NCI-H345 treated with DMSO at 0.1 percent for 48 hours (cell line): ENCODE data around the gene HAS3.
"Not testable (repeated sequence)": the region's sequence is repeated elsewhere in the genome, so short reads cannot be mapped to it uniquely, and the experiment has no call there.

ENCODE experiments used
- DNase-seq: peaks from one replicate; lab custom pipeline; 2025; ENCODE audit not compliant: unreplicated experiment; lab: John Stamatoyannopoulos, UW

The HAS3 gene

GRCh38 chr16:69105501-69106361 is at the start of gene HAS3:
Gene HAS3 (plus strand): TSS chr16:69105653. CDS start chr16:69109396, 3,743 bp downstream.
- no peak for DNase-seq

- DNase-seq: no peak
Observed at GRCh38 chr16:69055980-69056379, 49.5 kb upstream of the HAS3 start.

- no peak for DNase-seq
Observed at GRCh38 chr16:69056421-69056820, 49.0 kb upstream of the HAS3 start.

DNA sequence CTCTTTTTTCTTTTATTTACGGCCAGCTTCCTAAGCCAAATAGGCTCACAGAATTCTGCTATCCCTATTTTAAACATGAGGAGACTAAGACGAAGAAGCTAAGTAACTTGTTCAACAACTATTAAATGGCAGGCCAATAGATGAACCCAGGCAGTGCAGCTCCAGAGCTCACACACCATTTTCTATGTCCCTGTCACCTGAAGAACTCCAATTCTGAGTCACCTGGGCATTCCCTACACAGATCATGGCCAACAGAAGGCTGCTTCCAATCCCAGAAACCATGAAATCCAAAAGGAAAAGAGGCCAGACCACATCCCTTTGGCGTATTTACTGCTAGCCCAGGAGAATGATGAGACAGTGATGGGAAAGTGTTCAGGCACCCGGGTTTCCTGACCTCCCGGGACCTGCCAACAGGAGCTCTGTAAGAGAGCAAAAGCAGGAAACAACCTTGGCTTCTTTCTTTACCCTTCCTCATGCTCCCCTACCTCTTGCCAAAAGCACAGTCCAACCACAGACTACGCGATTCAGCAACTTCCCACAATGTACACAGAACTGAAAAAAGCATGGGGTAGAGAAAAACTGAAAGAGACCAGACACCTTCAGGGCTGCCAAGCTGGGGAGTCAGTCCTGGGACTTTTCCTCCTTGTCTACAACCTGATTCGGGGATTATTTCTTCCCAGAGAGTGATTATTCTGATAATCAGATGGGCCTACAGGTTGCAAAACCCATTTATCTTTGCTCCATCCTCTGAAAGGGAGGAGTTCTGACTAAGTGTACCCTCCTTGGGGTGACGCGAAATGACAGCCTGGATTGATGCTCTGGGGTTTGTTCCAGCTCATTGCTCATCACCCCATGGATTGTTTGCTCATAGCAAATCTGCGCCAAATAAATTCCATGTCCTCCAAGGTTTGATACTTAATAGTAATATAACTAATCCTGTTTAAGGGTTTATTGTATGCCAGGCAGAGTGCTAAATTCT is 47.8 kb upstream of the HAS3 start:
- DNase-seq: no peak

DNA sequence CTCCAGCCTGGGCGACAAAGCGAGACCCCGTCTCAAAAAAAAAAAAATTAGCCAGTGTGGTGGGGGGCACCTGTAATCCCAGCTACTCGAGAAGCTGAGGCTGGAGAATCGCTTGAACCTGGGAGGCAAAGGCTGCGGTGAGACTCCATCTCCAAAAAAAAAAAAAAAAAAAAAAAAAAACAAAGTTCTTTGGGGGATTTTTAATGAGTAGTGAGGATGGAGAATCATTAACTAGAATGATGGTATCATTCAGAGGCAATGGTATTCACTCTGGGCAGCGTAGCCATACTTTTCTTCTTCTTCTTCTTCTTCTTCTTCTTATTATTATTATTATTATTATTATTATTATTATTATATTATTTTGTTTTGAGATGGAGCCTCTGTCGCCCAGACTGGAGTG is 42.0 kb upstream of the HAS3 start:
- DNase-seq: not testable (repeated sequence)

GRCh38 chr16:69064124-69064763 is 41.2 kb upstream of the HAS3 start:
- no peak for DNase-seq

DNA sequence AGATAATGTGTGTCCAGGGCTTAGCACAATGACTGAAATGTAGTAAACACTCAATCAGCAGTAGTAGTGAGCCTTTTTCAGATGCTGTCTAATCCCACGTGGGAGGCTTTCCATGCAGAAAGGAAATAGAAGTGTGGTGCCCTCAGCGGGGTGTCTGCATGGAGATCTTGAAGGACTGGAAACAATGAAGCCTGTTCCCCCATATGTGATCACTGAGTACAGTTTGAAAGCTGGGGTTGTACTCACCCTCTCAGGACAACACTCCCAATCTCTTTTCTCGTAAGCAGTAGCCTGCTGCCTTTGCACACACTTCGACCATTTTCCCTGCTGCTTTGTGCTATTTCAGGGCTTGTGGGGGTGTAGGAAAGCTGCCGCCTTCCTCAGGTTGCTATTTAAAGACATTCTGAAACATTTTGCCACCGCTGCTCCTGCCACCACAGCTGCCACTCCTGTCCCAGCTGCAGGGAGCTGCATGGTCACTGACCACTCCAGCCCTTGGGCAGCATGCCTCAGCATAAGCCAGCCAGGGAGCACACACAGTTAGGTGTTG is 40.6 kb upstream of the HAS3 start:
- no peak for DNase-seq

- no peak for DNase-seq
Observed at GRCh38 chr16:69069504-69069903, 35.9 kb upstream of the HAS3 start.

DNA sequence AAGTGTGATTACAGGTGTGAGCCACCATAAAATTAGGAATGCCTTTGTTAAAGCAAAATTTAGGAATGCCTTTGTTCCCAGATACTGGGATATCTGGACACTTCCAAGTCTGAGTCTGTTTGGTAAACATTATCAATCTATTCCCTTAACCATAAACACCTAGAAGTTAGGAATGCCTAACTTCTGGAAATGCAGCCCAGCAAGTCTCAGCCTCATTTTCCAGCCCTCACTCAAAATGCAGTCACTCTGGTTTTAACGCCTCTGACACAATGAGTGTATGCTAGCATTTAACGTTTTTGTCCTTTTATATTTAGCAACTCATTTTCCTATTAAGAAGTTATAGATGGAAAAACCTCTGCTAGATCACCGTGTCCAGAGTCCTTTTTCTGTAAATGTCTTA is 34.4 kb upstream of the HAS3 start:
- DNase-seq: no peak

GRCh38 chr16:69072640-69072974 is 32.8 kb upstream of the HAS3 start:
- no peak for DNase-seq

DNA sequence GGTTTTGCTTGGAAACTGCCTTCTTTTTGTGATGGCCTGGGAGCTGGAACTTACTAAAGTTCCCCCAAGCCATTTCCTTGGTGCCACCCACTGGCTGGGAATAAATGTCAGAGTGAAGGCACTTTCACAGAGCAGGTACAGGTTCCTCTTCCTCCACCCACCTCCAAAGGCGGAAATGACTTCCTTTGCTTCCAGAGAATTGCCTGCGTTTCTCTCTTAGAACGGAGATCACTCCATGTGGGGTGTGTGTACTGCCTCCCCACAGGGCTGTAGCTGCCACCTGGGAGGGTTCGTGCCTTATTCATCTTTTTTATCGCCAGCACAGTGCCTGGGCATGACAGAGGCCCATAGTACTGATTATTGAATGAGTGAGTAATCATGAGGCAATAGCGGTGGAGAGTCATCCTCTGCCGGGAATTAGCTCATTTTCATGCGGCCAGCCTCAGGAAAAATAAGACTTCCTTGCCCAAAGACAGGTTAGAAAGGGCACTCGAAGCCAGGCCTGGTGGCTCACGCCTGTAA is 32.2 kb upstream of the HAS3 start:
- no peak for DNase-seq

GRCh38 chr16:69077251-69077650 is 28.2 kb upstream of the HAS3 start:
- no peak for DNase-seq

- no peak for DNase-seq
Observed at GRCh38 chr16:69078073-69078472, 27.4 kb upstream of the HAS3 start.

DNA sequence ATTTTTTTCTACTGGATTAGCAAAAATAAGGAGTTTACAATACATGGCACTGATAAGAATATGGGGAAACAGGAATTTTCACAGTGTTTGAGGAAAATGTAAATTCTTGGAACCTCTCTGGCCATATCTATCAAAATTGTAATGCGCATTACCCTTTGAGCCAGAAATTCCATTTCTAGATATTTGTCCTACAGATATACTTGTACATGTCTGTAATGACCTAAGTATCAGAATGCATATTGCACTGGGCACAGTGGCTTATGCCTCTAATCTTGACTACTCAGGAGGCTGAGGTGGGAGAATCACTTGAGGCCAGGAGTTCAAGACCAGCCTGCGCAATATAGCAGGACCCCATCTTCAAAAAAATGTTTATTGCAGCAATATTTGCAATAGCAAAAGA is 25.8 kb upstream of the HAS3 start:
- no peak for DNase-seq

- no peak for DNase-seq
Observed at GRCh38 chr16:69083306-69083941, 22.0 kb upstream of the HAS3 start.

DNA sequence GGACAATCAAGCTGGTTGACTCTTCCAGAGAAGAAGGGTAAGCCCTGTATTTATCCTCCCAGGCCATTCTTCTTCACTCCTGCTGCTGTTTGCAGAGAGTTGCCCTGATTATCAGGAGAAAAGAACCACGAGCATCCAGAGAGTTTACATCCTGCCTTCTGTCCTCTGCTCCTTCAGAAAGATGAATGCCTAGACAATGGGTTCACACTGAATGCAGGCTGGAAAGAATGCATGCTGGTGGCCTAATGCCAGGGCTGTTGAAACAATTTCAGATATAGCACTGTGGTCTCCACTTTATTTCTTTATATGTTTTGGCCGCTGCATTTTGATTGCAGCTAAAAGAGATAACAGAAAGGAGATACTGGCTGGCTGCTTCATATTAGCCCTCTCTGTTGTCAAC is 21.2 kb upstream of the HAS3 start:
- no peak for DNase-seq

GRCh38 chr16:69085032-69085695 is 20.3 kb upstream of the HAS3 start:
- DNase-seq: no peak

- no peak for DNase-seq
Observed at GRCh38 chr16:69087161-69087581, 18.3 kb upstream of the HAS3 start.

DNA sequence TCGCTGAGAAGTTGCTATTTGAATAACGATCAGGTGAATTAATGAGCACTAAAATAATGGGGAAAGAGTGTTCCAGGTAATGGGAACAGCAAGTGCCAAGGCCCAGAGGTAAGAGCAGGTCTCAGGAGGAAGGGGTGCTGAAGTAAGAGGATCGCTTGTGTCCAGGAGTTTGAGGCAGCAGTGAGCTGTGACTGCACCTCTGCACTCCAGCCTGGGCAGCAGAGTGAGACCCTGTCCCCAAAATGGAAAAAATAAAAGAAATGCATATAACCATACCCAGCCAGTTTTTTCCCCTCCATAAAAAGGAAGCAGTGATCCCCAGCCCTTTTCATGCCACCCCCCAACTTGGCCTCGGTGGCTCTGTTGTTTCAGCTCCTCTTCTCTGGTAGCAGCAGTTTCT is 16.8 kb upstream of the HAS3 start:
- no peak for DNase-seq
